MG63 (cell line): ENCODE results near the gene SLC25A26. TPM values are rescaled to one million over a fixed set of nuclear protein-coding genes. Genes with fewer than 3 reads are reported as not detected.
"Not testable (repeated sequence)": the region's sequence is repeated elsewhere in the genome, so short reads cannot be mapped to it uniquely, and the experiment has no call there.

ENCODE experiments used
- DNase-seq: peaks from one replicate; pipeline ENCODE4 v3.0.0-alpha.2; 2020
- H3K27me3 ChIP-seq: fragments of 250-450 bp; sonication (Bioruptor Pico); 2 replicates; pipeline ENCODE4 v1.5.1; 2020; ENCODE audit warnings: mild to moderate bottlenecking, moderate library complexity
- H3K36me3 ChIP-seq: fragments of 250-450 bp; sonication (Bioruptor Pico); 2 replicates; pipeline ENCODE4 v1.5.1; 2020; ENCODE audit warnings: mild to moderate bottlenecking, moderate library complexity
- H3K4me3 ChIP-seq: fragments of 250-450 bp; sonication (Bioruptor Pico); 2 replicates; pipeline ENCODE4 v1.5.1; 2020; ENCODE audit warnings: mild to moderate bottlenecking, moderate library complexity
- H3K9me3 ChIP-seq: fragments of 250-450 bp; sonication (Bioruptor Pico); 2 replicates; pipeline ENCODE4 v1.5.1; 2020; ENCODE audit warnings: mild to moderate bottlenecking, moderate library complexity
- total RNA-seq: library from RNA; depleted of rRNA; stranded (reverse); fragments of >200 nt; shearing (Covaris generic); gene quantifications from 2 replicates; pipeline ENCODE4 v1.2.3, GENCODE V29; 2014; ENCODE audit warnings: low replicate concordance

The SLC25A26 gene
- total RNA-seq, 1 experiment from 2014 or later = 16.9 TPM

DNA sequence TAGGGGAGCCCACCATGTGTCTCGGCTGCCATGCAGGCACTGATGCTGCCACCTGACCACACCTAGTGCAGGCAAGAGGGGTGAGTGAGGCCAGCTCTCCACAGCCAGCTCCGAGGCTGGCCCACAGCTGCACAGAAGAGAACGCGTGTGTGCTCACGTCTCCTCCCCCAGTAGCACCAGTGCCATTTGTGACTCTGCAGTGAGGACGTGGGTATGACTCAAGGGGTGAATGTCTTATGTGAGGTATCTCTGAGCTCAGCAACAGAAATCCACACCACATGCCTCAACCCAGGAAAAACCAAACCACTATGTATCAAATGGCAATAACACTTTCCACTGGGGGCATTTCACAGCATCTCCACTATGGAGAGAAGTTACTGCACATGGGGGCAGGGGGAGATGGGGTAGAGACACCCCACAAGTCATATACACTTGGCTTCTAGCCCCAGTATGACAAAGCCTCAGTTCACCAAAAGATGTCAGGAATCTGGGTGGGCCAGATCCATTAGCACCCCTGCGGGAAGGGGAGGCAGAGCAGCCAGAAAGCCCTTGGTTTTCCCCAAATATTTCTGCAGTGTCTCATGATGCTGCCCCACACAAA is 192.4 kb downstream of the SLC25A26 start:
- no peaks in the 10 kb centered on the region for H3K9me3 ChIP-seq
- DNase-seq = peak; percentile 30
- no peak overlapping the region for H3K4me3 ChIP-seq
- no peaks in the 10 kb centered on the region for H3K27me3 ChIP-seq
- H3K36me3 ChIP-seq = no peaks in the 10 kb centered on the region

DNA sequence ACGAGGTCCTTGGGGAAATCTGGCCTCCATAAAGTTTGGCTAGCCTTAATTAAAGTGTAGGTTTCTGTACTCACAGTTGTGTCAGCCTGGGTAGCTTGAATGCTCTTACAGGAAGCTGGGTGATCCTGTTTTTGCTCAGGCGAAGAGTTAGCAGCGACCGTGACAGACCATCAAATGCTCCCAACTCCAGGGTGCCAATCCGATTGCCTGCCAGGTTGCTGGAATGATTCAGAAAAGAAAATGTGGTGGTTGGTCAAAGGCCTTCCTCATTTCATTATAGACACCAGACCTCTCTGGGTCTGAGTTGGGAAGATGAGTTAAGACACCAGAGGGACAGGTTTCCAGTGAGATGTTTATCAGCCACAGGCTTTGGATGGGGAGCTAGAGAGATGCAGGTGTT is 194.0 kb downstream of the SLC25A26 start:
- H3K36me3 ChIP-seq = no peaks in the 10 kb centered on the region
- no peak overlapping the region for H3K4me3 ChIP-seq
- no peaks in the 10 kb centered on the region for H3K9me3 ChIP-seq
- no peaks in the 10 kb centered on the region for H3K27me3 ChIP-seq
- no peak for DNase-seq

DNA sequence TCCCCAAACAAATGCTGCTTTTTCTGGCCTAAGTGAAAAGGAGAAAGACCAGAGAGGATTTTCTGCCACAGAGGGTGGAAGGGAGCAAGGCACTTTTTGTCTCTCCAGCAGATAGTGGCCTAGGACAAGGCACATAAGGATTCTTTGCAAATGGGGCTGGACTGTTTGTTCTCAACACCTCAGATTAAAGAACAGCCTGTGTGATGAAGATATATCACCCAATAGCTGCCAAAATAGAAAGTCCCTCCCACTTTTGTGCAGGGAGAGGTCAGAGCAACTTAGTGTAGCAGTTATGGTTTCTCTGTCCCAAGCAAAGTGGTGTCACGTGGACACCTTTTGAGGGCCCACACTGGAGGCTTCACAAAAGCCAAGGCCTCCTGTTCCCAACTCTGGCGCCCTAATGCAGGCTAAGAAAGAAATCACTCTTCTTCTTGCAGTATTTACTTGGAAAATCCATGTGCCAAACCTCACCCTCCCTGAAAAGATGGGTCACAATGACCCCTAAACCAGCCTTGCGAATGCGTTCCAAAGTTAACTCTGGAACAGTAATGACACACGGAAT is 195.1 kb downstream of the SLC25A26 start:
- no peaks in the 10 kb centered on the region for H3K27me3 ChIP-seq
- no peak for DNase-seq
- no peak overlapping the region for H3K4me3 ChIP-seq
- no peaks in the 10 kb centered on the region for H3K9me3 ChIP-seq
- no peaks in the 10 kb centered on the region for H3K36me3 ChIP-seq

DNA sequence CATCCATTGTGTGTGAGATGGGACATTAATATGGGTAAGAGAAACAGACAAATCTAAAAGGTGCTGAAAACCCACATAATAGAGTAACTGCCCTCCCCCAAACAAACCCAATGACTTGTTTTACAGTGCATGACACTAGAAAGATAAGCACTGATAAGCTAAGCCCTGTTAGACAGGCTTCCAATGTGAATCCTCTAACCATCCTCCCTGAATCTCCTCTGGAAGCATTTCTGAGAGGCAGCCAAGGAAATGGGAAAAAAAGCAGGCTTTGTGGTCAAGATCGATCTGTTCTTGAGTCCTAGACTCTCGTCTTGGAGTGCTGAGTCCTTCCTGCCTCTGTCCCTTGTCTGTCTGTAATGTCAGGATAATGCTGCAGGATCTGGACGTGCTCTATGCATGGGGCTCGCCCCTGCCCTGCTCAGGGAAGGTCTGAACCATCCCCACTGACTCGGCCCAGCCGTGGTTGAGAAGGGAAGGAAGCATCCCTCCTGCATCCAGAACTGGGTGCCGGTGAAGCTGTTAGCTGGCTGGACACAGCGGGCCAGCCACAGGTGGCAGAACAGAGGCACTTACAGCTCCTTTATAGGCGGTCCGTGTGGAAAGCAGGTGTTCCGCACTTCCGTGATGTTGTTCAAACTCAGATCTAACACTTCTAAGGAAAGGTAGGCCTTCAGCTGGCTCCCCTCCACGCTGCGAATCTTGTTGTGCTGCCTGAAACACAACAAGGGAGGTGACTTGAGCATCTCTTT is 195.9 kb downstream of the SLC25A26 start:
- no peak for DNase-seq
- H3K27me3 ChIP-seq = no peaks in the 10 kb centered on the region

DNA sequence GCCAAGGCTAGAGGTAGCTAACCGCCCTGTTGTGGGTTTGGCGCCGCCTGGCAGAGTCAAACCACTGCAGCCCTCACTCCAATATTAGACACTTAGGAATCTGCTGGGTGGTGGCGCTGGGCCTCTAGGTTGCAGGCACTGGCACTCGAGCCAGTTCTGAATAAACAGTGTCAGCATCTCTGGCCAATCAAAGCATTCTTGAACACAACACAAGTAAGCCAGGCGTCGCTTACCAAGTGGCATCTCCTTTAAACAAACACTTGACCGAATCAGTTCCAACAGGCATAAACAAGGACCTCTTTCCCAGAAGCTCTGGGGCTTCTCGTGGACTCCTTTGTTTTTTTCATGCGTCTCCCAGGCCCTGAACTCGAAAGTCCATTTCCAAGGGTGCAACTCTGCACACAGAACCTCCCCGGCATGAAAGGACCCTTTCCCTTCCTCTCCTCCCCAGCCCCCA is 197.7 kb downstream of the SLC25A26 start:
- H3K4me3 ChIP-seq = no peak overlapping the region
- H3K27me3 ChIP-seq = no peaks in the 10 kb centered on the region
- no peaks in the 10 kb centered on the region for H3K9me3 ChIP-seq
- no peaks in the 10 kb centered on the region for H3K36me3 ChIP-seq
- DNase-seq = peak; percentile 84

More for the DNA sequence above, 195.9 kb downstream of the SLC25A26 start:
- Histone ChIP-seq H3K4me3 (no peak overlapping the region), H3K36me3 (no peaks in the 10 kb centered on the region), H3K9me3 (no peaks in the 10 kb centered on the region)

DNA sequence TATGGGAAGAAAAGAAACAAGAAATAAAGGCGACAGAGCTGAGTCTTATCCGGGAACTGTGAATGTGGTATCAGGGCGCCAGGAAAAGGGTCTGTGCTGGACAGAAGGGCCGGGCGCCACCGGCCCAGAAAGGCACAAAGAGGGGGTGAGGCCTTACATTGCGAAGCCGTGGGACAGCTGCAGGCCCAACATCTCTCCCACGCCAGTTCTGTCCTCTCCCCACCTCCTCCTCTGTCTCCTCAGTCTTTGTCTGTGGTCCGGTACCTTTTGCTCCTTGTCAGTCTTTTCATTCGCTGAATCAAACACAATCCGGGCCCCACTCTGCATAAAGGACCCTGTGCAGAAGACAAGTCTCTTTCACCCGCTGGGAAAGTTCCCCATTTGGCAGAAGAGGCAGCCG is 198.2 kb downstream of the SLC25A26 start:
- DNase-seq = no peak
- Histone ChIP-seq H3K27me3 (no peaks in the 10 kb centered on the region), H3K9me3 (no peaks in the 10 kb centered on the region), H3K4me3 (no peak overlapping the region), H3K36me3 (no peaks in the 10 kb centered on the region)

DNA sequence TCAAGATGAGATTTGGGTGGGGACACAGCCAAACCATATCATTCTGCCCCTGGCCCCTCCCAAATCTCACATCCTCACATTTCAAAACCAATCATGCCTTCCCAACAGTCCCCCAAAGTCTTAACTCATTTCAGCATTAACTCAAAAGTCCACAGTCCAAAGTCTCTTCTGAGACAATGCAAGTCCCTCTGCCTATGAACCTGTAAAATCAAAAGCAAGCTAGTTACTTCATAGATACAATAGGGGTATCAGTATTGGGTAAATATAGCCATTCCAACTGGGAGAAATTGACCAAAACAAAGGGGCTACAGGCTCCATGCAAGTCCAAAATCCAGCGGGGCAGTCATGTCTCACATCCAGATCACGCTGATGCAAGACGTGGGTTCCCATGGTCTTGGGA is 200.3 kb downstream of the SLC25A26 start:
- H3K9me3 ChIP-seq, H3K4me3 ChIP-seq, H3K36me3 ChIP-seq, DNase-seq, H3K27me3 ChIP-seq: not testable (repeated sequence)

DNA sequence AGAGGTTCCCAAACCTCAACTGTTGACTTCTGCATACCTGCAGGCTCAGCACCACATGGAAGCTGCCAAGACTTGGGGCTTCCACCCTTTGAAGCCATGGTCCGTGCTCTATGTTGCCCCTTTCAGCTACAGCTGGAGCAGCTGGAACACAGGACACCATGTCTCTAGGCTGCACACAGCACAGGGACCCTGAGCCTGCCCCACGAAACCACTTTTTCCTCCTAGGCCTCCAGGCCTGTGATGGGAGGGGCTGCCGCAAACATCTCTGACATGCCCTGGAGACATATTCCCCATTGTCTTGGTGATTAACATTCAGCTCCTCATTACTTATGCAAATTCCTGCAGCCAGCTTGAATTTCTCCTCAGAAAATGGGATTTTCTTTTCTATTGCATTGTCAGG is 201.1 kb downstream of the SLC25A26 start:
- not testable (repeated sequence) for H3K36me3 ChIP-seq, DNase-seq, H3K9me3 ChIP-seq, H3K27me3 ChIP-seq, H3K4me3 ChIP-seq

DNA sequence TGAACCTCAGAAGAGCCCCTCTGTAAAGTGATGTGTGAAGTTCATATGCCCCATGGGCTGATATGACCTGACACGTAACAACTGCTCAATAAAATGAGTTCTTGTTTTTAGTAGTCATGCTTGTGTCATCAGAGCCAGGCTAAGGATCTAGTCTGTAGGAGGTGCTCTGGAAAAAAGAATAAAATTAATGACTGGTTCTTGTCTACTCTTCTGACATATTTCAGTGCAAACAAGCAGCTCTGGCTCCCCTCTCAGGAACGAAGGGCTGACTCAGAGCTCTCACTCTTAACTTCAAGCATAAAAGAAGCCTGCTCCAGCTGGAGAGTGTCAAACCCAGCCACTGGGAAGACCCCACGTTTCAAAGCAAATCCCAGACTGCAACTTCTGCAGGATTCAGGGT is 203.0 kb downstream of the SLC25A26 start:
- no peak overlapping the region for H3K4me3 ChIP-seq
- no peaks in the 10 kb centered on the region for H3K9me3 ChIP-seq
- peak; percentile 53 for DNase-seq
- H3K27me3 ChIP-seq = no peaks in the 10 kb centered on the region
- no peaks in the 10 kb centered on the region for H3K36me3 ChIP-seq

DNA sequence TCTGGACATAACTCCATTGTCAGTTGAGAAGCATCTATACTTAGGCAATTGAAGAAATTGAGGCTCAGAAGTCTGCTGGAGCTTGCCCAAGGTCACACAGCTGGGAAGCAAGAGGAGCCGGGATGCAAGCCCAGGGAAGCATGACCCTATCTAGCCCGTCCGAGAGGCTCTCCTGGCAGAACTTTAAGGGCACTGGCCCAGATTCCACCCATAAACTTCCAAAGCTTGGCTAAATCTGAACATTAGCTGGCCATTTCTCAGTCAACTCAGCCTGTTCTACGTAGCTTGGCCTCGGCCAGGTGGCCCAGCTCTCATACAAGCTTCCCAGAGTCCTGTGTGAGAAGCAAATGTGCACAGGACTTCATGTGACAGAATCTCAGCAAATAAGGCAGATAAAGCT is 204.2 kb downstream of the SLC25A26 start:
- H3K27me3 ChIP-seq = no peaks in the 10 kb centered on the region
- H3K36me3 ChIP-seq = no peaks in the 10 kb centered on the region
- DNase-seq = peak; percentile 62
- H3K9me3 ChIP-seq = no peaks in the 10 kb centered on the region
- H3K4me3 ChIP-seq = no peak overlapping the region

DNA sequence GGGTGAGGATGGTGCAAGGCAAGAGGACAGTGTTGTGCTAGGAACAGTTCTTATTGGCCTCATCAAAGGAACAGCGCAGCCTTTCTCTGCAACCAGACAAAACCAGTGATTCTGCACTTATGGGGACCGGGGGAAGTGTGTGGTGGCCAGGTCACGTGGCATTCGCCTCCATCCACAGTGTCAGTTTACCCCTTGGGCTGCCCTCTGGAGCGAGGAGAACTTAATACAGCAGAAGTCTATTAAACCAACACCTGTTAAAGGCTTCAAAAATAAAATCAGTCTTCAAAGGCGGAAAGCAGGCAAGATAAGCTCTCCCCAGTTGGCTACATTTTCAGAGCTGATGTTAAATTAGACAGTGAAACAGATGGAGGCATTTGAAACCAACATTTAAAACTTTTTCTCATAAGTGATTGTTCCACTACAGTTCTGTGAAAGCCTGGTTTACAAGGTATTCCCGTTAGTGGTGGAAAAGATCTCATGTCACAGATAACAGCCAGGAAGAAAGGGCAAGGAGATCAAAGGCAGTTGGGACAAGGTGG is 204.8 kb downstream of the SLC25A26 start:
- Histone ChIP-seq H3K36me3 (no peaks in the 10 kb centered on the region), H3K4me3 (no peak overlapping the region), H3K9me3 (no peaks in the 10 kb centered on the region), H3K27me3 (no peaks in the 10 kb centered on the region)
- DNase-seq = no peak

DNA sequence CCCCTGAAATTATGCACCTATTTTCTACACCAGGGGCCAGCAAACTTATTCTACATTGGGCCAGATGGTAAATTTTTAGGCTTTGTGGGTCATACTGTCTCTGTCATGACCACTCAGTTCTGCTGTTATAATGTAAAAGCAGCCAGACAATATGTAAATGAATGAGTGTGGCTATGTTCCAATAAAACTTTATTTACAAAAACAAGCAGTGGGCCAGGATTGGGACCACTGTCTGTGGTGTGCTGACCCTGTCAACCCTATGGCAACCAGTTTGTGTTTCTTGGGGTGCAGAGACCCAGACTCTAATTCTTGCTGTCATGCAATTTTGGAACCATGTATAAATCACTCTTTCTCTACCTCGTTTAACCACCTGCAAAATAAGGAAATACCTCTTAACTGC is 205.3 kb downstream of the SLC25A26 start:
- H3K36me3 ChIP-seq = no peaks in the 10 kb centered on the region
- H3K4me3 ChIP-seq = no peak overlapping the region
- no peaks in the 10 kb centered on the region for H3K9me3 ChIP-seq
- DNase-seq = no peak
- H3K27me3 ChIP-seq = no peaks in the 10 kb centered on the region

DNA sequence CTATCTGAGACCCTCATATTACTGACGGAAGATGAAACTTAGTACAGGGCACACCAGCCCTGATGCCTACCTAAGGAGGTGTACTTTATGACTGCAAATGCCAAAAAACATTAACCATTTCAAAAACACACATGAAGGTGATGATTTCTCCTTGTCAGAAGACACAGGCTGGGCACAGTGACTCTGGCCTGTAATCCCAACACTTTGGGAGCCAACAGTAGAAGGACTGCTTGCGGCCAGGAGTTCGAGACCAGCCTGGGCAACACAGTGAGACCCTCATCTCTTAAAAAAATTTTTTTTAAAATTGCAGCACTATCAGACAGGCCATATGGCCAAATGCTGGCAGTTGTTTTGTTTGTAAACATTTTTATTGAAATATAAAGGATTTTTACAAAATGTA is 206.6 kb downstream of the SLC25A26 start:
- H3K9me3 ChIP-seq = no peaks in the 10 kb centered on the region
- no peak overlapping the region for H3K4me3 ChIP-seq
- H3K27me3 ChIP-seq = no peaks in the 10 kb centered on the region
- no peak for DNase-seq
- H3K36me3 ChIP-seq = no peaks in the 10 kb centered on the region

DNA sequence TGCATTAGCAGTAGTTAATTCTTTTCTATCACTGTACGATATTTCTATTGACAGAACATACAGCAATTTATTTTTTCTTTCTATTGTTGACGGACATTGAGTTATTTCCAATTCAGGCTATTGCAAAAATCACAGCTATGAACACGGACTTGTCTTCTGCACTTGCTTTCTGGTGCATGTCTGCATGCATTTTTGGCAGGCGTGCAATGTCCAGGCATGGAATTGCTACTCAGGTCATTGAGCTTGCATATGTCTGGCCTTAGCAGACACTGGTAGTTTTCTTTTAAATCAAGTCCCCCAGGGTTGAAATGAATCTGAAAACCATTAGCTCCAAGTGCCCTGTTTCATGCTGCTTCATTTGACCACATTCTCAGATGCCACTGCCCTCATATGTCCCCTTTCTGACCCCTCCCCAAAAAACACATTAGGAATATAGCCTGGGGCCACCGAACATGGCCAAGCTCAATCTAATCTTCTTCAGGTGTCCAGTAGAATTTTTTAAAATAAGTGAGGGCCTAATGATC is 207.2 kb downstream of the SLC25A26 start:
- H3K9me3 ChIP-seq = no peaks in the 10 kb centered on the region
- no peaks in the 10 kb centered on the region for H3K27me3 ChIP-seq
- no peak for DNase-seq
- no peak overlapping the region for H3K4me3 ChIP-seq
- H3K36me3 ChIP-seq = no peaks in the 10 kb centered on the region
